H1 (cell line): ENCODE data around the gene ARHGAP18. TPM values are rescaled to one million over a fixed set of nuclear protein-coding genes. Genes with fewer than 3 reads are reported as not detected.

Experiments
- CBX8 ChIP-seq: fragments of 300-800, 300-1000 bp; sonication (generic); IDR thresholded peaks from 2 replicates; pipeline ENCODE4 v1.7.1; 2016; ENCODE audit warnings: low read depth, low read length, borderline replicate concordance
- EZH2 ChIP-seq: fragments of 200-600 bp; sonication (generic); IDR thresholded peaks from 2 replicates; pipeline ENCODE4 v1.7.1; 2012; ENCODE audit warnings: low read depth, mild to moderate bottlenecking, moderate library complexity, low read length, inconsistent platforms; ENCODE audit not compliant: severe bottlenecking
- GTF2F1 ChIP-seq: IDR thresholded peaks from 2 replicates; pipeline ENCODE4 v1.6.1; 2012; ENCODE audit warnings: low read depth, low read length, improper control_type of control experiment, borderline replicate concordance
- KDM1A ChIP-seq: fragments of 200-600, 300-600 bp; sonication (generic); IDR thresholded peaks from 2 replicates; pipeline ENCODE4 v1.7.1; 2016; ENCODE audit warnings: mild to moderate bottlenecking, low read length, borderline replicate concordance
- RXRA ChIP-seq: IDR thresholded peaks from 2 replicates; pipeline ENCODE4 v1.6.1; 2011; ENCODE audit warnings: low read depth, mild to moderate bottlenecking, low read length, moderate library complexity; ENCODE audit not compliant: insufficient read depth
- SAP30 ChIP-seq: fragments of 300-600 bp; sonication (generic); IDR thresholded peaks from 2 replicates; pipeline ENCODE4 v1.7.1; 2012; ENCODE audit warnings: low read length, moderate library complexity, mild to moderate bottlenecking, inconsistent platforms; ENCODE audit not compliant: insufficient read depth, insufficient replicate concordance
- polyA plus RNA-seq, 7 experiments: library from polyadenylated mRNA; depleted of rRNA in 3 of 7; stranded (reverse) in 5 of 7; unstranded in 2 of 7; fragments of >200 nt in 5 of 7; fragments of 200-250 nt in 2 of 7; gene quantifications; 1 replicate in 5 of 7; 2 replicates in 1 of 7; 4 replicates in 1 of 7; pipeline versions ENCODE4 v1.2.1 to v1.2.3, GENCODE V29; 2011 to 2013; ENCODE audit warnings: missing spikeins in 2 of 7, mixed read lengths in 2 of 7
- total RNA-seq: library from RNA; stranded (reverse); fragmentation: NEBNext Ultra II Directional; extraction: Animal tissue kit (Norgen Biotek cat#: 25700); gene quantifications from 2 replicates; pipeline ENCODE4 v1.2.1, GENCODE V29; 2021
- TF ChIP-seq, protein P1 (sequence below): fragments of 300-600 bp; sonication (generic); IDR thresholded peaks from 2 replicates; pipeline ENCODE4 v1.7.1; 2012; ENCODE audit warnings: low read length, moderate library complexity, mild to moderate bottlenecking, inconsistent platforms; ENCODE audit not compliant: insufficient replicate concordance
- TF ChIP-seq, protein P2 (sequence below): IDR thresholded peaks from 2 replicates; pipeline ENCODE4 v1.6.1; 2012; ENCODE audit warnings: low read length, inconsistent platforms

ARHGAP18 gene
- total and polyA plus RNA-seq, 2 of the 8 experiments (the other 6 are each of a cell fraction or from before 2014, with no cell fraction given), result 0.83 to 4.5 TPM

DNA sequence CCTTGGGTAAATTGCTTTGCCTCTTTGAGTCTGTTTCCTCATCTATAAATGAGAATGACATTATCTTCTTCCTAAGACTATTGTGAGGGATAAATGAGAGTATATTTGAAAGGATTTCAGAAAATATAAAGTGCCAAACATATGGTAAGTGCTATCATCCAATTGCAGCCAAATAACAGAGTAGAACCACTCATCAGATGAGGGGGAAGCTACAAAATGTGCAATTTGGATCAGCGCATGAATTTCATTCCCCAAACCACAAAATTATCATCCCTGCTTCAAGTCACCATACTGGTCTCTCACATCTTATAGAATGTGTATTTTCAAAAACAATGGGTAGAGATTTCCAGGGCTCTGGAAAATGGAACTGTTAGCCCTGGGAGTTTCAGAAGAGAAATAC, 158.5 kb downstream of the ARHGAP18 start (continued):
- TF ChIP-seq, protein P1, sequence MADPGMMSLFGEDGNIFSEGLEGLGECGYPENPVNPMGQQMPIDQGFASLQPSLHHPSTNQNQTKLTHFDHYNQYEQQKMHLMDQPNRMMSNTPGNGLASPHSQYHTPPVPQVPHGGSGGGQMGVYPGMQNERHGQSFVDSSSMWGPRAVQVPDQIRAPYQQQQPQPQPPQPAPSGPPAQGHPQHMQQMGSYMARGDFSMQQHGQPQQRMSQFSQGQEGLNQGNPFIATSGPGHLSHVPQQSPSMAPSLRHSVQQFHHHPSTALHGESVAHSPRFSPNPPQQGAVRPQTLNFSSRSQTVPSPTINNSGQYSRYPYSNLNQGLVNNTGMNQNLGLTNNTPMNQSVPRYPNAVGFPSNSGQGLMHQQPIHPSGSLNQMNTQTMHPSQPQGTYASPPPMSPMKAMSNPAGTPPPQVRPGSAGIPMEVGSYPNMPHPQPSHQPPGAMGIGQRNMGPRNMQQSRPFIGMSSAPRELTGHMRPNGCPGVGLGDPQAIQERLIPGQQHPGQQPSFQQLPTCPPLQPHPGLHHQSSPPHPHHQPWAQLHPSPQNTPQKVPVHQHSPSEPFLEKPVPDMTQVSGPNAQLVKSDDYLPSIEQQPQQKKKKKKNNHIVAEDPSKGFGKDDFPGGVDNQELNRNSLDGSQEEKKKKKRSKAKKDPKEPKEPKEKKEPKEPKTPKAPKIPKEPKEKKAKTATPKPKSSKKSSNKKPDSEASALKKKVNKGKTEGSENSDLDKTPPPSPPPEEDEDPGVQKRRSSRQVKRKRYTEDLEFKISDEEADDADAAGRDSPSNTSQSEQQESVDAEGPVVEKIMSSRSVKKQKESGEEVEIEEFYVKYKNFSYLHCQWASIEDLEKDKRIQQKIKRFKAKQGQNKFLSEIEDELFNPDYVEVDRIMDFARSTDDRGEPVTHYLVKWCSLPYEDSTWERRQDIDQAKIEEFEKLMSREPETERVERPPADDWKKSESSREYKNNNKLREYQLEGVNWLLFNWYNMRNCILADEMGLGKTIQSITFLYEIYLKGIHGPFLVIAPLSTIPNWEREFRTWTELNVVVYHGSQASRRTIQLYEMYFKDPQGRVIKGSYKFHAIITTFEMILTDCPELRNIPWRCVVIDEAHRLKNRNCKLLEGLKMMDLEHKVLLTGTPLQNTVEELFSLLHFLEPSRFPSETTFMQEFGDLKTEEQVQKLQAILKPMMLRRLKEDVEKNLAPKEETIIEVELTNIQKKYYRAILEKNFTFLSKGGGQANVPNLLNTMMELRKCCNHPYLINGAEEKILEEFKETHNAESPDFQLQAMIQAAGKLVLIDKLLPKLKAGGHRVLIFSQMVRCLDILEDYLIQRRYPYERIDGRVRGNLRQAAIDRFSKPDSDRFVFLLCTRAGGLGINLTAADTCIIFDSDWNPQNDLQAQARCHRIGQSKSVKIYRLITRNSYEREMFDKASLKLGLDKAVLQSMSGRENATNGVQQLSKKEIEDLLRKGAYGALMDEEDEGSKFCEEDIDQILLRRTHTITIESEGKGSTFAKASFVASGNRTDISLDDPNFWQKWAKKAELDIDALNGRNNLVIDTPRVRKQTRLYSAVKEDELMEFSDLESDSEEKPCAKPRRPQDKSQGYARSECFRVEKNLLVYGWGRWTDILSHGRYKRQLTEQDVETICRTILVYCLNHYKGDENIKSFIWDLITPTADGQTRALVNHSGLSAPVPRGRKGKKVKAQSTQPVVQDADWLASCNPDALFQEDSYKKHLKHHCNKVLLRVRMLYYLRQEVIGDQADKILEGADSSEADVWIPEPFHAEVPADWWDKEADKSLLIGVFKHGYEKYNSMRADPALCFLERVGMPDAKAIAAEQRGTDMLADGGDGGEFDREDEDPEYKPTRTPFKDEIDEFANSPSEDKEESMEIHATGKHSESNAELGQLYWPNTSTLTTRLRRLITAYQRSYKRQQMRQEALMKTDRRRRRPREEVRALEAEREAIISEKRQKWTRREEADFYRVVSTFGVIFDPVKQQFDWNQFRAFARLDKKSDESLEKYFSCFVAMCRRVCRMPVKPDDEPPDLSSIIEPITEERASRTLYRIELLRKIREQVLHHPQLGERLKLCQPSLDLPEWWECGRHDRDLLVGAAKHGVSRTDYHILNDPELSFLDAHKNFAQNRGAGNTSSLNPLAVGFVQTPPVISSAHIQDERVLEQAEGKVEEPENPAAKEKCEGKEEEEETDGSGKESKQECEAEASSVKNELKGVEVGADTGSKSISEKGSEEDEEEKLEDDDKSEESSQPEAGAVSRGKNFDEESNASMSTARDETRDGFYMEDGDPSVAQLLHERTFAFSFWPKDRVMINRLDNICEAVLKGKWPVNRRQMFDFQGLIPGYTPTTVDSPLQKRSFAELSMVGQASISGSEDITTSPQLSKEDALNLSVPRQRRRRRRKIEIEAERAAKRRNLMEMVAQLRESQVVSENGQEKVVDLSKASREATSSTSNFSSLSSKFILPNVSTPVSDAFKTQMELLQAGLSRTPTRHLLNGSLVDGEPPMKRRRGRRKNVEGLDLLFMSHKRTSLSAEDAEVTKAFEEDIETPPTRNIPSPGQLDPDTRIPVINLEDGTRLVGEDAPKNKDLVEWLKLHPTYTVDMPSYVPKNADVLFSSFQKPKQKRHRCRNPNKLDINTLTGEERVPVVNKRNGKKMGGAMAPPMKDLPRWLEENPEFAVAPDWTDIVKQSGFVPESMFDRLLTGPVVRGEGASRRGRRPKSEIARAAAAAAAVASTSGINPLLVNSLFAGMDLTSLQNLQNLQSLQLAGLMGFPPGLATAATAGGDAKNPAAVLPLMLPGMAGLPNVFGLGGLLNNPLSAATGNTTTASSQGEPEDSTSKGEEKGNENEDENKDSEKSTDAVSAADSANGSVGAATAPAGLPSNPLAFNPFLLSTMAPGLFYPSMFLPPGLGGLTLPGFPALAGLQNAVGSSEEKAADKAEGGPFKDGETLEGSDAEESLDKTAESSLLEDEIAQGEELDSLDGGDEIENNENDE, result no peak
- no peak for TF ChIP-seq SAP30
- no peak for TF ChIP-seq KDM1A
- TF ChIP-seq, protein P2, sequence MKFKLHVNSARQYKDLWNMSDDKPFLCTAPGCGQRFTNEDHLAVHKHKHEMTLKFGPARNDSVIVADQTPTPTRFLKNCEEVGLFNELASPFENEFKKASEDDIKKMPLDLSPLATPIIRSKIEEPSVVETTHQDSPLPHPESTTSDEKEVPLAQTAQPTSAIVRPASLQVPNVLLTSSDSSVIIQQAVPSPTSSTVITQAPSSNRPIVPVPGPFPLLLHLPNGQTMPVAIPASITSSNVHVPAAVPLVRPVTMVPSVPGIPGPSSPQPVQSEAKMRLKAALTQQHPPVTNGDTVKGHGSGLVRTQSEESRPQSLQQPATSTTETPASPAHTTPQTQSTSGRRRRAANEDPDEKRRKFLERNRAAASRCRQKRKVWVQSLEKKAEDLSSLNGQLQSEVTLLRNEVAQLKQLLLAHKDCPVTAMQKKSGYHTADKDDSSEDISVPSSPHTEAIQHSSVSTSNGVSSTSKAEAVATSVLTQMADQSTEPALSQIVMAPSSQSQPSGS, result no peak
- no peak for TF ChIP-seq RXRA
- TF ChIP-seq EZH2, result no peak
- TF ChIP-seq CBX8, result no peak
- TF ChIP-seq GTF2F1, result no peak
